ENCODE measurements around the gene KAZN. TPM values are rescaled to one million over a fixed set of nuclear protein-coding genes. Genes with fewer than 3 reads are reported as not detected.

KAZN gene
- total RNA-seq, 1 experiment from 2014 or later, result 1.6 TPM

- DNase-seq (ENCODE audit: low spot score), result no peak
Observed at GRCh38 chr1:14676400-14676799, 77.9 kb downstream of the KAZN start.

- no peak for DNase-seq (ENCODE audit: low spot score)
Observed at GRCh38 chr1:14677292-14677971, 78.9 kb downstream of the KAZN start.

GRCh38 chr1:14678011-14678638 lies 79.6 kb downstream of the KAZN start:
- DNase-seq (ENCODE audit: low spot score), result no peak

DNA sequence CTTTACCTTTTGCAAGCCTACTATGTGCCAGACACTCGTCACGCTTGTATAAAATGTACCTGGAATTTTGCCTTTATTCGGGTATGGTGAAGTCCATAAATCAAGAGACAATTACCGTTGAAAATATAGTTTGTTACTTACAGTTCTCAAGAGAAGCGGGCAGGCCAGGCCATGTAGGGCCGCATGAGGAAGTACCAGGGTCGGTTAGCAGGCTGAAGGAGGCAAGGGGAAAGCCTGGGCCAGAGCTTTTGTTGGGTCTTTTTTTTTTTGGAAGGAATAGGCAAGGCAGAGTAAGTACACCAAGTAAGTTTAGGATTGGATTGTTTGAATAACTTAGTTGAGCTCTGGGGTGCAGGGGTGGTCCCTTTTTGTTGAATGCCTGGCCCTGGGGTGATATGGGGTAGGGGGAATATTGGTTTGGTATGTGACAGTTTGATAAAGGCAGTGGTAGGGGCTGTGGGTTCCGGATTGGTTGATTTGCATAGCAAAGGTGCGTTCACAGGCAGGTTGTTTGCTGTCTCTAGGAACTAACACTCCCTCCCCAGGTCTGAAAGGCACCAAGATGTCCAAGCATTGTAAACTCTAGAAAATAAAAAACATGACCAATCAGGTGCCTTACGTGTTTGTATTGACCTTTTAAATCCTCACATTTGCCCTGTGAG lies 80.7 kb downstream of the KAZN start:
- no peak for DNase-seq (ENCODE audit: low spot score)

- DNase-seq (ENCODE audit: low spot score), result no peak
Observed at GRCh38 chr1:14681182-14681581, 82.7 kb downstream of the KAZN start.

- no peak for DNase-seq (ENCODE audit: low spot score)
Observed at GRCh38 chr1:14682941-14683621, 84.6 kb downstream of the KAZN start.

DNA sequence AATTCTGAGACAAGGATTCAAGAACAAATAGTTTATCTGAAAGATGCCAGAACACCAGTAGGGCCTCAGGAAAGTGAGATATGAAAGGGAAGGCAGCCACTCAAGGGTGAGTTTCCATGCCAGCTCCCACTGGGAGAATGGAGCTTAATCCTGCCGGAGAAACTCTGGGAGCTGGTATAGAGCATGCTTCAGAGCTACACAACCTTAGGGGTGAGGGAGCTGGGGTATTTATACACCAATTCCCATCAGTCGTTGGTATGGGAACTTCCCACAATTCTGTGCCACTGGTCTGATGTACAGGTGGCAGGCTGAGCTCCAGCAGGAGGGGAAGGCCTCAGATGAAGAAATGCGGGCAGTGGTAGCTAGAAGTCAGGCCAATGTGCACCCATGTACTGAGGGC lies 86.6 kb downstream of the KAZN start:
- DNase-seq (ENCODE audit: low spot score), result no peak

GRCh38 chr1:14686701-14687100 lies 88.2 kb downstream of the KAZN start:
- DNase-seq (ENCODE audit: low spot score), result no peak

DNA sequence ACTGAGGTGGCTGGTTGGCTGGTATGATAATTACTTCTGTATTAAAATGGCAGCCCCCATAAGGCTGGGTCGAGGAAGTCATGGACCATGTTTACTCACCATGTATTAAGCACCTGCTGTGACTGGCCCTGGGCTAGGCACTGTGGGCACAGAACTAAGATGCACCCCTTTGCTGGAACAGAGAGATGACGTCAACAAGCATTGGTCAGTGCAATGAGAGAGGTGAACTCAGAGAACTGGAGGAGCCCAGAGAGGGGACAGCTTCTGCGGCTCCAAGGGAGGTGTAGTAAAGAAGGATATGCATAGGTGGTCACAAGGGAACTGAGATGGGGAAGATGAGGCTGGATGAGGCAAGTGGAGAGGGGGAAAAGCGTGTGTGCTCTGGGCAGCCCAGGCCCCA lies 88.7 kb downstream of the KAZN start:
- no peak for DNase-seq (ENCODE audit: low spot score)

- peak; percentile 21 for DNase-seq (ENCODE audit: low spot score)
Observed at GRCh38 chr1:14689996-14690615, 91.6 kb downstream of the KAZN start.

DNA sequence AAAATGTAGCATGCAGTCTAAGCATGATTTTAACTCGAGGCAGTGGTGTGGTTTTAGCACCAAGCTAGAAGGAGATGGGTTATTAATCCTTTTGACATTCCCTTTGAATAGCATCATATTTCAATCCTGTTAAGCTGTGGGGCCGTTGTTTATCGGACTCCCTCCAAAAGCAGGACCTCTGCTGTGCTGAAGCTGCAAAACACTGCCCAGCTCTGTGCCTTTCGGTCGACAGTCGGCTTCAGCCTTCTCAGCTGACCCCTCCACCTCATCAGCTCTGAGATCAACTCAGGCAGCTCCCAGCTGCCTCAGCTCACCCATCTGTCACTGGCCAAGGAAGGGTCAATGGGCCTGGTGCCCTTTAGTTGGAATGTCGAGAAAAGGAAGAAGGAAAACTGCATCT lies 95.5 kb downstream of the KAZN start:
- DNase-seq (ENCODE audit: low spot score), result no peak

DNA sequence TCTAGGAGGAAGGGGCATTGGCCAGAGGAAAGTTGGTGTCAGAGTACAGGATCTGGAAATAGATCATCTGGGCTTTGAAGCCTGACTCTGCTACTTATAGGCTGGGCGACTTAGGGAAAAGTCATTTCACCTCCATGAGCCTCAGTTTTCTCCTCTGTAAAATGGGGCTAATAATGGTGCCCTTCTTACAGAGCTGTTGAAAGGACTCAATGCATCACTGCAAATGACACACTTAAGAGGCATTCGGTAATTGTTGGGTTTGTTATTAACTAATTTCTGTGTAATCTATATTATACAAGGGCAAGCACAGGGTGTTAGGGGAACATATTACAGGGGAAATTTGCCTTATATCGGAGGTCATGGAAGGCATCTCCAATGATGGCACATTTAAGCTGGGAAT lies 96.1 kb downstream of the KAZN start:
- no peak for DNase-seq (ENCODE audit: low spot score)

DNA sequence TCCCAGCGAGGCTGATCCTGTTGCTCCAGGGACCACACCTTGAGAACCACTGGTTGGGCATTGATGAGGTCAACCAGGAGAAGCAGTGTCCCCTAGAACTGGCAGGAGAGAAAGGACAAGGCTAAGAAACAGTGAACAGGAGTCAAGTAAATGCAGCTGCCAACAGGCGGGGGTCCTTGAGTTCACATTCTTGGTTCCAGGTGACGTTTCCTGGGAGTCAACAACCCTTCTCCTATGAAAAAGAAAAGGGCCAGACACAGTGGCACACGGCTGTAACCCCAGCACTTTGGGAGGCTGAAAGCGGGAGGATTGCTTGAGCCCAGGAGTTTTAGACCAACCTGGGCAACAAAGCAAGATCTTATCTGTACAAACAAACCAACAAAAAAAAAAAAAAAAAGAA lies 98.3 kb downstream of the KAZN start:
- no peak for DNase-seq (ENCODE audit: low spot score)

GRCh38 chr1:14697353-14697752 lies 98.9 kb downstream of the KAZN start:
- DNase-seq (ENCODE audit: low spot score), result no peak

DNA sequence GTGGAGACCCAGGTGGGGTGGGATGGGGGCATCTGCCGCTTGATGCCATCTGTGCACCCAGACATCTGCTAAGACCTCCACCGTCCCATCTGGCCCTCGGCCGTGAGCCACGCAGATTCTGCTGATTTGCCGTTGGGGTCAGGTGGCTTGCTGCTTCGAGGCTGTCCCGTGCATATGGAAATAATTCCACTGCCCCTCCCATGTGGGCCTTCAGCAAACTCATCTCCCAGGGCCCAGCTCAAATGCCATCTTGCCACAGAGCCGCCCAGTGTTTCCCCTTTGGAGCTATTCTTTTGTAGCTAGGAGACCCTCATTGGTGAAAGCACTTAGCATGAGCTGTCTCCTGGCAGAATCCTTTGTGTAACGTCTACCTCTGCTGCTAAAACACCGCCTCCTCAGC lies 99.8 kb downstream of the KAZN start:
- no peak for DNase-seq (ENCODE audit: low spot score)

DNA sequence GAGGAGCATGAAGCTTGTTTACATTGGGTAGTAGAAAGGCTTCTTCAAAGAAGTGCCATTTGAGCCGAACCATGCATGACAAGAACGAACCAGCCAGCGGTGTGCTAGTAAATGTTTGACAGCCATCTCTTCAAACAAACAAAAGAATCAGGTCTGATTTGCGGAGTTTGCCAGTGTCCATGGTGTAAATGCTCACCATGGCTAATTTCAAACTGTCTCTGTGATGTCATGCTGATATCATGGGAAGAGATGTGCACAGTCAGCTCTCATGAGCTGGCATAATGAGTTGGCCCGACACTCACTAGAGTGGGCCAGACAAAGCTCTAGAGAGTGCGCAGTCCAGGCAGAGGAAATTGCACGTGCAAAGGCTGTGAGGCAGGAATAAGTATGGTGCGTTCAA lies 101.1 kb downstream of the KAZN start:
- DNase-seq (ENCODE audit: low spot score), result no peak

DNA sequence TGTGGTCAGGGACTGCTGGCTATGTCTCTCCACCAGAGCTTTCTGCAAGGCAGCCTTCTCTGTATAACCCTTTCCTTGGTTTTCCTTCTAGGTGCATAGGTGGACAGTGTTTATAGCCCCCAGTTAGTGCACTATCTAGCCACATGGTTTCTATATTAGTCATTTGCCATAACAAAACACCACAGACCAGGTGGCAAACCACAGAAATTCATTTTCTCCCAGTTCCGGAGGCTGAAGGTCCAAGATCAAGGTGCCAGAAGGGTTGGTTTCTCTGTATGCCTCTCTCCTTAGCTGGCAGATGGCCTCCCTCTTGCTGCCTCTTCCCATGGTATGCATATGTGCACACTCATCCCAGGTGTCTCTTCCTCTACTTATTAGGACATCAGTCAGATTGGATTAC lies 106.4 kb downstream of the KAZN start:
- no peak for DNase-seq (ENCODE audit: low spot score)

- no peak for DNase-seq (ENCODE audit: low spot score)
Observed at GRCh38 chr1:14705824-14706223, 107.3 kb downstream of the KAZN start.

- DNase-seq (ENCODE audit: low spot score), result no peak
Observed at GRCh38 chr1:14706631-14707030, 108.1 kb downstream of the KAZN start.

DNA sequence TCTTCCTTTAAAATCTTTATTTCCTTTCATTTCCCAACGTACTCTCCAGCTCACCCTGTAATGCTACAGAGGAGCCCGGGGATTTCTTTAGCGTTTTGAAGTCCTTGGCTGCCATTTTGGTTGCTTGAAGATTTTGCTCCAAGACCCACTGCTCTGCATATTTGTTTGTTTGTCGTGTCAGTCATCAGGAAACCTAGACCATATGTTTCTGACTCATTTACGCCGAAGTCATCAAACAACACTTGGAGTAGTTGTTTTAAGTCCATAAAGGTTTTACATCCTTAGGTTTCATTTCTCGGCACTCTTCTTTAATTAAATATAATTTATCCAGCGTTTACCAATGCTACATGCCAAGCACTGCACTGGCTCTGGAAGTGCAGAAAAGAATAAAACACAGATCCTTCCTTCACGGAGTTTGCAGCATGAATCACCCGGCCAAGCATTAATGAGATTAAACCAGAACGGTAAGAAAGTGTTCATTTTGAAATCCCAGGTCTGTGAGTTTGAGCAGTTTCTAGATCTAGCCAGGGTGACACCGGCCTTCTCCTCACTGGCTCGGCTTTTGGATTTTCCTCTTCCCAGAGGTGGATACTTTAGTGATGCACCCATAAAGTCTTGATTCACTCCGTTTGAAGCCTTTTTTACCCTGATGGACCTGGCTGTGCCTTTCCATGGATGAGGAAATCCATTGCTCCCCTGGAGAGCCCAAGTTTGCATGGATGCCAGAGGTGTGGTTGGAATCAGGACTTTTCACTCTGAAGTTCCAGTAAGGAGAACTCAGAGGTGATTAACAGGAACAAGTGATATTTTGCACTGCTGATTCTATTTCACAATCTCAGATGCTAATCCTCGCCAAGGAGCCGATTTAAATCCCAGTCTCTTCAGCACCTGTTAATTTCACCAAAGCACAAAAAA lies 109.3 kb downstream of the KAZN start:
- DNase-seq (ENCODE audit: low spot score), result no peak

GRCh38 chr1:14710331-14710730 lies 111.8 kb downstream of the KAZN start:
- DNase-seq (ENCODE audit: low spot score), result no peak

Data from H4 (cell line).